HEK293T (cell line): ENCODE measurements around the gene CRIM1.

Source experiments
- CTCF ChIA-PET: fragments of 350-600 bp; formaldehyde crosslinking; extraction: SDS; loops from one replicate; lab custom pipeline; 2021; ENCODE audit warnings: antibody characterized with exemption, inconsistent platforms; lab: Yijun Ruan, JAX
- POLR2A ChIA-PET: fragments of 350-600 bp; formaldehyde crosslinking; extraction: SDS; loops from one replicate; lab custom pipeline; 2020; ENCODE audit warnings: antibody characterized with exemption, inconsistent platforms; lab: Yijun Ruan, JAX
- DNase-seq: peaks from one replicate; pipeline ENCODE4 v3.0.0; 2012; ENCODE audit warnings: mixed read lengths; ENCODE audit errors: extremely low spot score
- ARNT ChIP-seq: fragments of 450-650 bp; IDR thresholded peaks from 2 replicates; pipeline ENCODE4 v1.6.1; 2017; ENCODE audit warnings: mild to moderate bottlenecking
- BHLHE40 ChIP-seq: fragments of 450-650 bp; IDR thresholded peaks from 2 replicates; pipeline ENCODE4 v1.6.1; 2016; ENCODE audit warnings: mild to moderate bottlenecking, moderate library complexity, borderline replicate concordance
- CTBP1 ChIP-seq: fragments of 450-650 bp; IDR thresholded peaks from 2 replicates; pipeline ENCODE4 v1.6.1; 2016; ENCODE audit warnings: borderline replicate concordance
- ELF4 ChIP-seq: fragments of 450-650 bp; IDR thresholded peaks from 2 replicates; pipeline ENCODE4 v1.6.1; 2017; ENCODE audit warnings: antibody characterized with exemption
- FOXA1 ChIP-seq: fragments of 450-650 bp; IDR thresholded peaks from 2 replicates; pipeline ENCODE4 v1.6.1; 2016; ENCODE audit warnings: mild to moderate bottlenecking
- FOXK2 ChIP-seq: fragments of 450-650 bp; IDR thresholded peaks from 2 replicates; pipeline ENCODE4 v1.6.1; 2016; ENCODE audit warnings: mild to moderate bottlenecking
- FOXM1 ChIP-seq: fragments of 450-650 bp; IDR thresholded peaks from 2 replicates; pipeline ENCODE4 v1.6.1; 2017; ENCODE audit warnings: mild to moderate bottlenecking, borderline replicate concordance
- HDGF ChIP-seq: fragments of 450-650 bp; IDR thresholded peaks from 2 replicates; pipeline ENCODE4 v1.6.1; 2017; ENCODE audit warnings: antibody characterized with exemption, borderline replicate concordance
- L3MBTL2 ChIP-seq: fragments of 450-650 bp; conservative IDR thresholded peaks from 2 replicates; pipeline ENCODE4 v1.6.1; 2016; ENCODE audit warnings: mild to moderate bottlenecking
- LEF1 ChIP-seq: fragments of 450-650 bp; IDR thresholded peaks from 2 replicates; pipeline ENCODE4 v1.6.1; 2017; ENCODE audit warnings: mild to moderate bottlenecking, borderline replicate concordance
- NFRKB ChIP-seq: fragments of 450-650 bp; IDR thresholded peaks from 2 replicates; pipeline ENCODE4 v1.6.1; 2016; ENCODE audit warnings: mild to moderate bottlenecking, moderate library complexity
- PKNOX1 ChIP-seq: fragments of 450-650 bp; IDR thresholded peaks from 2 replicates; pipeline ENCODE4 v1.6.1; 2016
- SP1 ChIP-seq: fragments of 450-650 bp; IDR thresholded peaks from 2 replicates; pipeline ENCODE4 v1.6.1; 2017
- SUZ12 ChIP-seq: fragments of 450-650 bp; IDR thresholded peaks from 2 replicates; pipeline ENCODE4 v1.6.1; 2016; ENCODE audit warnings: mild to moderate bottlenecking
- TARDBP ChIP-seq: fragments of 450-650 bp; IDR thresholded peaks from 2 replicates; pipeline ENCODE4 v1.6.1; 2016
- ZNF384 ChIP-seq: fragments of 450-650 bp; IDR thresholded peaks from 2 replicates; pipeline ENCODE4 v1.6.1; 2016

The CRIM1 gene

GRCh38 chr2:36458106-36458505, 102.5 kb downstream of the CRIM1 start:
- POLR2A ChIA-PET: no interaction called here
- CTCF ChIA-PET: interaction anchor here (0.5 to 0.7 kb wide), 2 partner anchors 153 to 212 kb away, joined by 3 to 8 read pairs; no protein-coding TSS in a partner anchor
- TF ChIP-seq ARNT (no peak), NFRKB (no peak), LEF1 (no peak), SUZ12 (no peak), CTBP1 (no peak), FOXM1 (no peak), HDGF (no peak), SP1 (no peak), FOXA1 (no peak), ELF4 (no peak), FOXK2 (no peak), L3MBTL2 (no peak), TARDBP (no peak)
- no peak for DNase-seq

DNA sequence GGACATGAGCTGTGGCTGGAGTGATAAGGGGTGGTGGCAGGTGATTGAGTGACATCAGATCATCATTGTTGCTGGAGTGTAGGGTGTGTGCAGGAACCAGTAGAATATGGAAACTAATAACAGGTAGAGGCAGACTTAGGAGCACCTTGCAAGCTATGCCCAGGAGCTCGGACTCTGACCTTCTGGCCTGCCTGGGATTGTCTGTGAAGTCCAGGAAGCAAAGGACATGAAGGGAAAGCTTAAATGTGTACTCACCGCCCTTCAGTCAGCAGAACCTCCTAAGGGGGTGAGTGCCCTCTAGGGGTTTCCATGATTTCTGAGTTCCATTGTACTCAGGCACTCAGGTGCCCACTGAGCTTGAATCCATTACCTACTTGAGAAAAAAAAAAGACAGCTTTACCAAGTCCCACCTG, 104.2 kb downstream of the CRIM1 start:
- POLR2A ChIA-PET: interaction anchor here (1.0 kb wide), 1 partner anchor 105 kb away, joined by 3 read pairs; the partner anchor contains the start of gene CRIM1
- CTCF ChIA-PET: interaction anchor here (0.5 to 1.5 kb wide), 11 partner anchors 18 to 116 kb away, joined by 3 to 9 read pairs (median 3); partner anchors contain the start of gene CRIM1
- TF ChIP-seq ARNT (no peak), NFRKB (no peak), LEF1 (no peak), PKNOX1 (no peak), BHLHE40 (no peak), ZNF384 (no peak), HDGF (no peak), TARDBP (no peak), FOXK2 (no peak), FOXA1 (no peak), FOXM1 (no peak), CTBP1 (no peak), ELF4 (no peak)
- DNase-seq: peak; percentile 26

- DNase-seq: no peak
- POLR2A ChIA-PET: no interaction called here
- CTCF ChIA-PET: interaction anchor here (1.6 kb wide), 1 partner anchor 109 kb away, joined by 6 read pairs; no protein-coding TSS in a partner anchor
- TF ChIP-seq NFRKB (no peak), FOXA1 (no peak), TARDBP (no peak), CTBP1 (no peak), ARNT (no peak), FOXM1 (no peak), LEF1 (no peak), ELF4 (no peak), ZNF384 (no peak), SUZ12 (no peak), PKNOX1 (no peak), BHLHE40 (no peak), FOXK2 (no peak), SP1 (no peak), L3MBTL2 (no peak)
Measured at GRCh38 chr2:36461039-36461681, 105.6 kb downstream of the CRIM1 start.

GRCh38 chr2:36462311-36462935, 106.8 kb downstream of the CRIM1 start:
- DNase-seq: no peak
- TF ChIP-seq BHLHE40 (no peak), LEF1 (no peak), PKNOX1 (no peak), FOXK2 (no peak), ARNT (no peak), FOXA1 (no peak), FOXM1 (no peak), L3MBTL2 (no peak), CTBP1 (no peak), ELF4 (no peak), NFRKB (no peak), SP1 (no peak), SUZ12 (no peak), ZNF384 (no peak), TARDBP (no peak), HDGF (no peak)
- POLR2A ChIA-PET: no interaction called here
- CTCF ChIA-PET: interaction anchor here (0.6 to 1.6 kb wide), 2 partner anchors 13 to 110 kb away, joined by 3 to 6 read pairs; no protein-coding TSS in a partner anchor

- TF ChIP-seq FOXK2 (no peak), ZNF384 (no peak), CTBP1 (no peak), L3MBTL2 (no peak), FOXM1 (no peak), LEF1 (no peak), PKNOX1 (no peak), SUZ12 (no peak), HDGF (no peak), SP1 (no peak), ELF4 (no peak), NFRKB (no peak), BHLHE40 (no peak)
- CTCF ChIA-PET: no interaction called here
- POLR2A ChIA-PET: no interaction called here
- no peak for DNase-seq
Measured at GRCh38 chr2:36463365-36463764, 107.8 kb downstream of the CRIM1 start.
